ENCODE results near the gene ALKBH5.

DNA sequence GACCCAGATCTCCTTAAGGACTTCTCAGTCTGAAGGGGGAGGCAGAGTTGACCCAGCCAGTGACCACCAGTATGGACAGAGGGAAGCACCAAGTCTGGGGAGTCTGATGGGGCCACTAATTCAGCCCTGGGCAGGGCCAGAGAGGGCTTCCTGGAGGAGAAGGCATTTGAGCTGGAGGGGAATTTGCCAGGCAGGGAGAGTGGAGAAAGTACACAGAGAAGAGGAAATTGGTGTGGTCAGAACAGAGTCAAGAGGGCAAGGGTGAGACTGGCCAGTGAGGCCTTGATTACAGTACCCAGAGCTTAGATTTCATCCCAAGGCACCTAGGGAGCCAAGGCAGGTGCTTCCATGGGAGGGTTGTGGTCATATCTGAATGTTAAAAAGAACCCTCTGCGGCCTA lies 38.8 kb upstream of the ALKBH5 start:
- TF ChIP-seq, protein P1, sequence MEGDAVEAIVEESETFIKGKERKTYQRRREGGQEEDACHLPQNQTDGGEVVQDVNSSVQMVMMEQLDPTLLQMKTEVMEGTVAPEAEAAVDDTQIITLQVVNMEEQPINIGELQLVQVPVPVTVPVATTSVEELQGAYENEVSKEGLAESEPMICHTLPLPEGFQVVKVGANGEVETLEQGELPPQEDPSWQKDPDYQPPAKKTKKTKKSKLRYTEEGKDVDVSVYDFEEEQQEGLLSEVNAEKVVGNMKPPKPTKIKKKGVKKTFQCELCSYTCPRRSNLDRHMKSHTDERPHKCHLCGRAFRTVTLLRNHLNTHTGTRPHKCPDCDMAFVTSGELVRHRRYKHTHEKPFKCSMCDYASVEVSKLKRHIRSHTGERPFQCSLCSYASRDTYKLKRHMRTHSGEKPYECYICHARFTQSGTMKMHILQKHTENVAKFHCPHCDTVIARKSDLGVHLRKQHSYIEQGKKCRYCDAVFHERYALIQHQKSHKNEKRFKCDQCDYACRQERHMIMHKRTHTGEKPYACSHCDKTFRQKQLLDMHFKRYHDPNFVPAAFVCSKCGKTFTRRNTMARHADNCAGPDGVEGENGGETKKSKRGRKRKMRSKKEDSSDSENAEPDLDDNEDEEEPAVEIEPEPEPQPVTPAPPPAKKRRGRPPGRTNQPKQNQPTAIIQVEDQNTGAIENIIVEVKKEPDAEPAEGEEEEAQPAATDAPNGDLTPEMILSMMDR (IDR thresholded peaks at IDR 0.05), result no peak
- no peak for TF ChIP-seq RXRA (IDR thresholded peaks at IDR 0.05; ENCODE audit: borderline replicate concordance, low read depth)
- TF ChIP-seq POLR2AphosphoS5 (IDR thresholded peaks at IDR 0.05; ENCODE audit: low read depth, low read length), result no peak
- no peak for TF ChIP-seq TCF12 (IDR thresholded peaks at IDR 0.05)
- no peak for TF ChIP-seq EP300 (IDR thresholded peaks at IDR 0.05; ENCODE audit: borderline replicate concordance in 1 of 2, low read depth in 1 of 2, low read length in 1 of 2)
- TF ChIP-seq, protein P2, sequence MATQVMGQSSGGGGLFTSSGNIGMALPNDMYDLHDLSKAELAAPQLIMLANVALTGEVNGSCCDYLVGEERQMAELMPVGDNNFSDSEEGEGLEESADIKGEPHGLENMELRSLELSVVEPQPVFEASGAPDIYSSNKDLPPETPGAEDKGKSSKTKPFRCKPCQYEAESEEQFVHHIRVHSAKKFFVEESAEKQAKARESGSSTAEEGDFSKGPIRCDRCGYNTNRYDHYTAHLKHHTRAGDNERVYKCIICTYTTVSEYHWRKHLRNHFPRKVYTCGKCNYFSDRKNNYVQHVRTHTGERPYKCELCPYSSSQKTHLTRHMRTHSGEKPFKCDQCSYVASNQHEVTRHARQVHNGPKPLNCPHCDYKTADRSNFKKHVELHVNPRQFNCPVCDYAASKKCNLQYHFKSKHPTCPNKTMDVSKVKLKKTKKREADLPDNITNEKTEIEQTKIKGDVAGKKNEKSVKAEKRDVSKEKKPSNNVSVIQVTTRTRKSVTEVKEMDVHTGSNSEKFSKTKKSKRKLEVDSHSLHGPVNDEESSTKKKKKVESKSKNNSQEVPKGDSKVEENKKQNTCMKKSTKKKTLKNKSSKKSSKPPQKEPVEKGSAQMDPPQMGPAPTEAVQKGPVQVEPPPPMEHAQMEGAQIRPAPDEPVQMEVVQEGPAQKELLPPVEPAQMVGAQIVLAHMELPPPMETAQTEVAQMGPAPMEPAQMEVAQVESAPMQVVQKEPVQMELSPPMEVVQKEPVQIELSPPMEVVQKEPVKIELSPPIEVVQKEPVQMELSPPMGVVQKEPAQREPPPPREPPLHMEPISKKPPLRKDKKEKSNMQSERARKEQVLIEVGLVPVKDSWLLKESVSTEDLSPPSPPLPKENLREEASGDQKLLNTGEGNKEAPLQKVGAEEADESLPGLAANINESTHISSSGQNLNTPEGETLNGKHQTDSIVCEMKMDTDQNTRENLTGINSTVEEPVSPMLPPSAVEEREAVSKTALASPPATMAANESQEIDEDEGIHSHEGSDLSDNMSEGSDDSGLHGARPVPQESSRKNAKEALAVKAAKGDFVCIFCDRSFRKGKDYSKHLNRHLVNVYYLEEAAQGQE (IDR thresholded peaks at IDR 0.05; ENCODE audit: low read depth, low read length), result no peak
- no peak for TF ChIP-seq MEF2A (IDR thresholded peaks at IDR 0.05; ENCODE audit: borderline replicate concordance, low read depth)
